Fibroblast of lung (primary cell): ENCODE data around the gene SCO2.
A peak's percentile ranks its signal among the peaks of the same experiment; 100 is the strongest.

Source experiments
- CTCF ChIP-seq, 2 donors: IDR thresholded peaks in 1 of 2; conservative IDR thresholded peaks in 1 of 2; 1 replicate in 1 of 2; 2 replicates in 1 of 2; pipeline ENCODE4 v1.5.1; 2011 to 2012; ENCODE audit warnings: low read length in 2 of 2, control low read depth in 1 of 2, inconsistent platforms in 1 of 2, low read depth in 1 of 2, mild to moderate bottlenecking in 1 of 2
- EZH2 ChIP-seq: IDR thresholded peaks from 2 replicates; pipeline ENCODE4 v1.5.1; 2012; ENCODE audit warnings: low read length, control low read depth, mild to moderate bottlenecking; ENCODE audit errors: missing control alignments

GRCh38 chr22:50545522-50546325, 20.3 kb upstream of the SCO2 start, which contains the start of gene KLHDC7B:
- peak; percentile 16 to 31 for TF ChIP-seq CTCF (conservative IDR thresholded peaks at IDR 0.05 in 1 of 2, IDR thresholded peaks at IDR 0.05 in 1 of 2; ENCODE audit: low read depth in 1 of 2, low read length in 2 of 2)
- TF ChIP-seq EZH2 = no peak
